Activated CD8-positive, alpha-beta memory T cell treated with anti-CD3 and anti-CD28 coated beads for 4 hours (primary cell): Measurements from ENCODE around the gene METTL2A.
"Not testable (repeated sequence)": the region's sequence is repeated elsewhere in the genome, so short reads cannot be mapped to it uniquely, and the experiment has no call there.

Experiments used
- DNase-seq, 2 donors: peaks; one replicate each; pipeline ENCODE4 v3.0.0-alpha.2; 2020; ENCODE audit warnings: low read depth in 2 of 2

METTL2A gene

GRCh38 chr17:62471380-62471880, 47.7 kb downstream of the METTL2A start:
- DNase-seq: not testable (repeated sequence)

- not testable (repeated sequence) for DNase-seq
Measured at GRCh38 chr17:62473030-62473982, 49.6 kb downstream of the METTL2A start.

DNA sequence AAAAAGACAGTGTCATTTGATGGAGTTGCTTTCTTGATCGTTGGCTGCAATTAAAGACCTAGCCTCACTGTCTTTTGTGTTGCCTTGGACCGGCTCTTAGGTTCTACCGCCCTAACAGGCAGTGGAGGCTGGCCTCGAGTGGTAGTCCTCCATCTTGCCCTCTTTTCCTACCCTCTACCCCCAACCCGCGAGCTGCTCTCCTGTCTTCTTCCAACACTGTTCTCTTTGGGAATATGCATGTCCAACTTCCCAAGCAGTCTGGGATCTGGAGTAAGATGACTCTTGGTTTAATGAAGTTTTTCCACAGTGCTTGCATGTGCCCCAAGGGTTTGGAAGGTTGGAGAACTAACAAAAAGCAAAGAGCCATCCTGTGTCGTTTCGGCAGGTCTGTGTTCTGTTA, 53.4 kb downstream of the METTL2A start:
- DNase-seq: not testable (repeated sequence)

DNA sequence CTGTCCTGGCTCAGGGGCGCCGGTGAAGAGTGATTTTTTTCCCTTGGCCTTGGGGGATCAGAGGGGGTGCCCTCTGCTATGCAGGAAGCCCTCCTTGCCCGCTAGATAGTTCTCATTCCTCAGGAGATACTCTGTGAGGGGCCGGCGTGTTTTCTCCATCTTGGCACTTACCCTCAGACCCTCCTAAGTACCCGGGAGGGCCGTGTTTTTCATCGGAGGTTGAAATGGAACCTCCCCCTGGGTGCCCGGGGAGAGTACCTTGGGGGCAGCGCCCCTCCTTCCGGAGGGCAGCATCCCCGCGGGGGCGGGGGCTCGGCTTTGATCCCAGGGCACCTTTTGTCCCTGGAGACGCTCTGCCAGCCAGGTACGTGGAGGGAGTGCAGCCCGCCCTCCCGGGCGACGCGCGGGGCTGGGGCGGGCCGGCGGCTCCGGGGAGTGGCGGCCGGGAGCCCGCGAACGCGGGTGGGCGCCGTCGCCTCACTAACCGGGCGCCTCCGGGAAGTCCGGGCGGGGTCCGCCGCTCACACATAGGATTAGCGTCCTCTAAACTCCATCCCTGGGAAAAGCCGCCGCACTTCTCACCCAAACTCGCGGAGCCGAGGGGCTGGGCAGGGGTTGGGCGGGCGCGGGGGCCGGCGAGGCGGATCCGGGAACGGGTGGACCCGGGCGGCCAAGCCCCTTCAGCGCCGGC, 54.2 kb downstream of the METTL2A start:
- not testable (repeated sequence) for DNase-seq

DNA sequence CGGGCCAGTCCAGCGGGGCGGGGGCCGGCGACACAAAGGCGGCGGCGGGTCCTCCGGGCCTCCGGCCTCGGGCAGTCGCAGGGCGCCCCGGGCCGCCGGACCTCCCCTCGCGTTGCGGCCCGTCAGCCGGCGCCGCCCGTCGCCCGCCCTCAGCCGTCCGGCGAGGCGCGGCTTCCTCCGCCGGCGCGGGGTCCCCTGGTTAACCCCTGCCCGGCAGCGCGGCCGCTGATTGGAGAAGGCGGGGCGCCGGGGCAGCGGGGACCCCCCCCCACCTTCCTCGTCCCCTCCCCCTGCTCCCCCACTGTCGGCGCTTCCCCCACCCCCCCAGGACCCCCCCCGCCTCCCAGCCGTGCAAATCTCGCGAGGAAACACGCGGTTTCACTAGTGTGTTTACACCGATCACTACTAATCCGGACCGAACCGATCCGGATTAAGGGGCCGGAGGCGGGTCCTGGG, 54.8 kb downstream of the METTL2A start, which contains the start of gene TLK2:
TSS of gene TLK2 (plus strand) at position 402 of the 456 bp plus-strand sequence. CDS start 2,301 bp downstream, outside the sequence.
- DNase-seq: peak; percentile 57 to 61

DNA sequence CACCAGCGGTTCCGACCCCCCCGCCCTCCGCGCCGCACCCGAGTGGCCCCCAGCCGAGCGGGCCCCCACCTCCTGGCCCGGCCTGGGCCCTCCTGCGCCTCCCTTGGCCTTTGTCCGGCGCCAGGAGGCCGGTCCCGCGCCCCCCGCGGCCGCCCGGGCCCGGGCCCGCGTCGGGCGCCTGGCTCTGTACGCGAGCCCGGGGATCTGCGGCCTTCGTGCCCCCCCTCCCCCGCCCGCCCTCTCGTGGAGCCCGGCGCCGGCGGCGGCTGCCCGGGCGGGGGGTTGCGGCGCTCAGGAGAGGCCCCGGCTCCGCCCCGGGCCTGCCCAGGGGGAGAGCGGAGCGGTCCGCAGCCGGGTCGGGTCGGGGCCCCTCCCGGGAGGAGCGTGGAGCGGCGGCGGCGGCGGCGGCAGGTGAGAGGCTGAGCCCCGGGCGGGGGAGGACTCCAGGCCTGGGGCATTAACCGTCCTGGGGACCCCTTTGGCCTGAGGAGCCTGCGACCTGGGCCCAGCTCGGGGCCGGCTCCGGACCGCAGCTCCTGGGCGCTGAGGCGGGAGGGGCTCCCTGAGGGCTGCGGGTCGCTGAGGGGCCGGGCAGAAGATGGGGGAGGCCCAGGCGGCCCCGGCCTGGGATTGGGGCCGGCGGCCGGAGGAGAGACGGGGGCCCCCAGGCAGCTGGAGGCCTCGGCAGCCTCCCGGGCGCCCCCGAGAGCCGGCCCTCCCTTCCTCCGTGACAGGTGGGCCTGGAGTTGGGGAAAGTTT, 55.4 kb downstream of the METTL2A start:
- not testable (repeated sequence) for DNase-seq

- DNase-seq: not testable (repeated sequence)
Measured at GRCh38 chr17:62479639-62480258, 56.1 kb downstream of the METTL2A start.

DNA sequence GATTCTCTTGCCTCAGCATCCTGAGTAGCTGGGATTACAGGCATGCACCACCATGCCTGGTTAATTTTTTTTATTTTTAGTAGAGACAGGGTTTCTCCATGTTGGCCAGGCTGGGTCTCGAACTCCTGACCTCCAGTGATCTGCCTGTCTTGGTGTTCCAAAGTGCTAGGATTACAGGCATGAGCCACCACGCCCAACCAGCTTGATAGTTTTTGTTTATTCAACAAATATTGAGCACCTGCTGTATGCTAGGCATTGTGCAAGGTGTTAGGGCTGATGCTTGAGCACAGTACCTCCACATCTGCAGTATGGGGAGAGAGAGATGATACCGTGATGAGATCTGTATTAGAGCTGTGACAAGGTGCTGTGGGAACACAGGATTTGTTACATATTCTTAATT, 58.9 kb downstream of the METTL2A start:
- DNase-seq: not testable (repeated sequence)

- DNase-seq: not testable (repeated sequence)
Measured at GRCh38 chr17:62490990-62491389, 67.3 kb downstream of the METTL2A start.

GRCh38 chr17:62493049-62493655, 69.5 kb downstream of the METTL2A start:
- not testable (repeated sequence) for DNase-seq

DNA sequence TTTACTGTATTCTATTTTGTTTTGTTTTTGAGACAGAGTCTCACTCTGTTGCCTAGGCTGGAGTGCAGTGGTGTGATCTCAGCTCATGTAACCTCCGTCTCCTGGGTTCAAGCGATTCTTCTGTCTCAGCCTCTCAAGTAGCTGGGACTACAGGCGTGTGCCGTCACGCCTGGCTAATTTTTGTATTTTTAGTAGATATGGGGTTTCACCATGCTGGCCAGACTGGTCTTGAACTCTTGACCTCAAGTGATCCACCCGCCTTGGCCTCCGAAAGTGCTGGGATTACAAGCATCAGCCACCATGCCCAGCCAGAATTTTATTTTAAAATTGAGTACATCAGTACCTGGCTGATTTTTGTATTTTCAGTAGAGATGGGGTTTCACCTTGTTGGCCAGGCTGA, 70.4 kb downstream of the METTL2A start:
- not testable (repeated sequence) for DNase-seq

GRCh38 chr17:62496344-62496743, 72.6 kb downstream of the METTL2A start:
- not testable (repeated sequence) for DNase-seq

DNA sequence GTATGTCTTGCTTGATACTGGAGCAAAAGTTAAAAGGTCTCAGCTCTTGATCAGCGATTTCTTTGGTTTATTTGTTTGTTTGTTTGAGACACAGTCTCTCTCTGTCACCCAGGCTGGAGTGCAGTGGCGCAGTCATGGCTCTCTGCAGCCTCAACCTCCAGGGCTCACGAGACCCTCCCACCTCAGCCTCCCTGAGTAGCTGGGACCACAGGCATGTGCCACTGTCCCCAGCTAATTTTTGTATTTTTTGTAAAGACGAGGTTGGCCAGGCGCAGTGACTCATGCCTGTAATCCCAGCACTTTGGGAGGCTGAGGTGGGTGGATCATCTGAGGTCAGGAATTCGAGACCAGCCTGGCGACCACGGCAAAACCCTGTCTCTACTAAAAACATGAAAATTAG, 75.1 kb downstream of the METTL2A start:
- DNase-seq: not testable (repeated sequence)
